Smooth muscle cell (in vitro differentiated cells): ENCODE data around the gene SCMH1. TPM values are rescaled to one million over a fixed set of nuclear protein-coding genes. Genes with fewer than 3 reads are reported as not detected.

ENCODE experiments used
- DNase-seq: peaks from one replicate; lab custom pipeline; 2025; ENCODE audit not compliant: unreplicated experiment; lab: John Stamatoyannopoulos, UW
- H2AFZ ChIP-seq: fragments of 200-600 bp; sonication (generic); 2 replicates; pipeline ENCODE4 v1.6.0; 2016; ENCODE audit warnings: antibody characterized with exemption, low read depth, mild to moderate bottlenecking
- H3F3A ChIP-seq: fragments of 200-600 bp; sonication (generic); 2 replicates; pipeline ENCODE4 v1.6.0; 2017; ENCODE audit warnings: antibody characterized with exemption, low read depth
- H3K27ac ChIP-seq: fragments of 200-600 bp; sonication (generic); 2 replicates; pipeline ENCODE4 v1.5.1; 2016; ENCODE audit warnings: low read depth, mild to moderate bottlenecking
- H3K27me3 ChIP-seq: fragments of 200-600 bp; sonication (generic); 2 replicates; pipeline ENCODE4 v1.6.1; 2016; ENCODE audit warnings: low read depth, mild to moderate bottlenecking
- H3K36me3 ChIP-seq: fragments of 200-600 bp; sonication (generic); 2 replicates; pipeline ENCODE4 v1.5.1; 2016; ENCODE audit warnings: low read depth
- H3K4me1 ChIP-seq: fragments of 200-600 bp; sonication (generic); 2 replicates; pipeline ENCODE4 v1.5.1; 2016; ENCODE audit warnings: low read depth
- H3K4me2 ChIP-seq: fragments of 200-600 bp; sonication (generic); 2 replicates; pipeline ENCODE4 v1.6.0; 2016; ENCODE audit warnings: mild to moderate bottlenecking
- H3K4me3 ChIP-seq: fragments of 200-600 bp; sonication (generic); 2 replicates; pipeline ENCODE4 v1.5.1; 2016; ENCODE audit warnings: mild to moderate bottlenecking
- H3K79me2 ChIP-seq: fragments of 200-600 bp; sonication (generic); 2 replicates; pipeline ENCODE4 v1.6.0; 2016; ENCODE audit warnings: low read depth, mild to moderate bottlenecking
- H3K9ac ChIP-seq: fragments of 200-600 bp; sonication (generic); 2 replicates; pipeline ENCODE4 v1.6.0; 2016; ENCODE audit warnings: low read depth
- H3K9me3 ChIP-seq: fragments of 200-600 bp; sonication (generic); replicated peaks from 2 replicates; pipeline ENCODE4 v1.5.1; 2016; ENCODE audit warnings: low read depth
- H4K20me1 ChIP-seq: fragments of 200-600 bp; sonication (generic); 2 replicates; pipeline ENCODE4 v1.6.0; 2016; ENCODE audit warnings: low read depth
- WGBS: methylation state at CpG from one replicate; pipeline ENCODE4 v1.1.7; 2016; ENCODE audit warnings: low lambda C conversion rate; 5-methylcytosine and 5-hydroxymethylcytosine counted together
- polyA plus RNA-seq: library from polyadenylated mRNA; unstranded; fragments of >200 nt; fragmentation: Nextera tagmentation; extraction: Ambion mirVana; gene quantifications from 2 replicates; pipeline ENCODE4 v1.2.1, GENCODE V29; 2016
- total RNA-seq: library from RNA; depleted of rRNA; stranded (reverse); fragments of >200 nt; gene quantifications from 2 replicates; pipeline ENCODE4 v1.2.3, GENCODE V29; 2014
- TF ChIP-seq, protein P1 (sequence below): fragments of 200-600 bp; sonication (generic); IDR thresholded peaks from 2 replicates; pipeline ENCODE4 v1.5.1; 2017; ENCODE audit warnings: borderline replicate concordance, mild to moderate bottlenecking, antibody characterized with exemption; ENCODE audit not compliant: insufficient read depth, poor library complexity, severe bottlenecking

SCMH1 gene
- total and polyA plus RNA-seq, 2 experiments from 2014 or later, result 24.0 to 46.4 TPM

DNA sequence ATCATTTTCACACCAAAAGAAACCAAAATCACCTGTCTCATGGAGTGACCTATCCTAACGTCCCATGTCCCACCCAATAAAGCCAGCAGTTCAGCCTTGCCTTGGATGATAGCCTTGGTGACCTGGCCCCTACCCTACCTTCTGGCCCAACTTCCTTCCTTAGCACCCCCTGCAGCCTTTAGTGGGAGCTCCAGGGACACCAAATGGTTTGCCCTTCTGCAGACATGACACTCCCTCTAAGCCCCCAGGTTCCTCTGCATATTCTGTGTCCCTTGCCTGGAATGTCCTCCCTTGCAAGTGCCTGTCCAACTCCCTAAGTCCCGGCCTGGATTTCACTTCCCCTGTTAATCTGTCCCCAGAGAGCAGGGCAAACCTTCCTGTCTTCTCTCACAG, 222.8 kb downstream of the SCMH1 start:
- H3K9ac ChIP-seq, result no peak overlapping the region
- H3K9me3 ChIP-seq, result no peaks in the 10 kb centered on the region
- no peaks in the 10 kb centered on the region for H3K36me3 ChIP-seq
- H3F3A ChIP-seq, result peaks cover 4% of the 10 kb centered on the region
- H3K4me3 ChIP-seq, result no peak overlapping the region
- no peaks in the 10 kb centered on the region for H4K20me1 ChIP-seq
- TF ChIP-seq, protein P1, sequence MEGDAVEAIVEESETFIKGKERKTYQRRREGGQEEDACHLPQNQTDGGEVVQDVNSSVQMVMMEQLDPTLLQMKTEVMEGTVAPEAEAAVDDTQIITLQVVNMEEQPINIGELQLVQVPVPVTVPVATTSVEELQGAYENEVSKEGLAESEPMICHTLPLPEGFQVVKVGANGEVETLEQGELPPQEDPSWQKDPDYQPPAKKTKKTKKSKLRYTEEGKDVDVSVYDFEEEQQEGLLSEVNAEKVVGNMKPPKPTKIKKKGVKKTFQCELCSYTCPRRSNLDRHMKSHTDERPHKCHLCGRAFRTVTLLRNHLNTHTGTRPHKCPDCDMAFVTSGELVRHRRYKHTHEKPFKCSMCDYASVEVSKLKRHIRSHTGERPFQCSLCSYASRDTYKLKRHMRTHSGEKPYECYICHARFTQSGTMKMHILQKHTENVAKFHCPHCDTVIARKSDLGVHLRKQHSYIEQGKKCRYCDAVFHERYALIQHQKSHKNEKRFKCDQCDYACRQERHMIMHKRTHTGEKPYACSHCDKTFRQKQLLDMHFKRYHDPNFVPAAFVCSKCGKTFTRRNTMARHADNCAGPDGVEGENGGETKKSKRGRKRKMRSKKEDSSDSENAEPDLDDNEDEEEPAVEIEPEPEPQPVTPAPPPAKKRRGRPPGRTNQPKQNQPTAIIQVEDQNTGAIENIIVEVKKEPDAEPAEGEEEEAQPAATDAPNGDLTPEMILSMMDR, result no peak
- 95% methylated on average over 2 of the region's 2 CpGs for WGBS
- H3K27ac ChIP-seq, result no peak overlapping the region
- H3K27me3 ChIP-seq, result no peaks in the 10 kb centered on the region
- H3K4me1 ChIP-seq, result no peaks in the 10 kb centered on the region
- H2AFZ ChIP-seq, result no peak overlapping the region
- H3K79me2 ChIP-seq, result no peaks in the 10 kb centered on the region
- DNase-seq, result no peak
- no peak overlapping the region for H3K4me2 ChIP-seq

DNA sequence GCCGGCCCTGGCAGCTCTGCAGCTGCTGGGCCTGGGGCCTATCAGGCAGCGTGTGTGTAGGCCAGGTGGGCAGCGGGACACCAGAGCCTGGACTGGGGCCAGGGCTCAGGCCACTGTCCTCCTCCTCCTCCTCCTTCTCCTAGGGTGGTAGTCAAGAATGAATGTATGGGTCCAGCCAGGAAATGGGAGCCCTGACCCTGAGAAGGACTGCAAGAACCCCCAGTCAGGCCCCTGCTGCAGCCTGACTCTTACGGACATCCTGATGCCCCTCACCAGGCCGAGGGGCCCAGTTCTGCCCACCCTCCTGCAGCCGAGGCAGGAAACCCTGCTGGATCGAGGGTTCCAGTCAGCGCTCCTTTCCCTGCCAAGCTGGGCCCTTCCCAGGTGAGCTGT, 224.1 kb downstream of the SCMH1 start:
- 98% methylated on average over 8 of the region's 8 CpGs for WGBS
- TF ChIP-seq, protein P1, result no peak

DNA sequence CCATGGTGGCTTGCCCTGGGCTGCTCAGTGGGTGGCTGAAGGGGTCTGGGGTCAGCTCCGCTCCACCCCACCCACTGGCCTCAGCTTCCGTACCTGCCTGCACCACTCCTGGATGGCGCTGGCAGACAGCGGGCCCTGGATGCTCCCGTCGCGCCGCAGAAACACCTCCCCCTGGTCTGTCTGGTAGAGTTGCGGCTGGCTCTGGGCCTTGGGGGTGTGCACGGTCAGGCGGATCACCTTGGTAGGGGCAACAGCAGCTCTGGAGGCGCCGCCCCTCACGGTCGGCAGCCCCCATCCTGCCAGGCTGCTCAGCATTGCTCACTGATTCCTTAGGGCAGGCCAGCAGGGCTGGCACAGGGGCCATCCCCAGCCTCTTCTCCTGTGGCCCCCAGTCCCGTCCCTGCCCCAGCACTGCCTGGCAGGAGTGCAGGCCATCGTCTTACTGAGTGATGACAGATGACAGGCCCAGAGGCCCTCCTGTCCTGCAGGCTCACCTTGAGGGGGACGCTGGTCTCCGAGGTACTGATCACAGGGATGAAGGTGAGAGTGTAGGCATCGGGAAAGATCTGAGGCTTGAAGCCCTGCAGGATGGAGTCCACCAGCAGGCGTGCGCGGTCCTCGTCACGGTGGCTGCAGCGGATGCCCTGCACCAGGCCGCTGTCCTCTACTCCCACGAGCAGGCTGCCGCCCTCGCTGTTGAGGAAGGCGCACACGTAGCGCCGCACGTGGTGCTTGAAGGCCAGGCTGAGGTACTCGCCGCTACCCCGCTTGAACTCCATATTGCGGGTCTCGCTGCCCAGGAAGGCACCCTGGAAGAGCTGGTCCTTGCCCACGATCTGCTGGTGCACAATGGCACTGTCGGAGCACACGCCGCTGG, 224.7 kb downstream of the SCMH1 start:
- no peak overlapping the region for H3K9ac ChIP-seq
- 97% methylated on average over 44 of the region's 44 CpGs for WGBS
- no peaks in the 10 kb centered on the region for H3K36me3 ChIP-seq
- H3K4me3 ChIP-seq, result no peak overlapping the region
- DNase-seq, result no peak
- no peaks in the 10 kb centered on the region for H4K20me1 ChIP-seq
- H3F3A ChIP-seq, result no peaks in the 10 kb centered on the region
- no peaks in the 10 kb centered on the region for H3K9me3 ChIP-seq
- no peak overlapping the region for H2AFZ ChIP-seq
- no peaks in the 10 kb centered on the region for H3K79me2 ChIP-seq
- H3K4me2 ChIP-seq, result no peak overlapping the region
- TF ChIP-seq, protein P1, result no peak
- no peaks in the 10 kb centered on the region for H3K27me3 ChIP-seq
- no peak overlapping the region for H3K27ac ChIP-seq
- H3K4me1 ChIP-seq, result no peaks in the 10 kb centered on the region

More for the DNA sequence above, 224.1 kb downstream of the SCMH1 start:
- Histone ChIP-seq H3K27me3 (no peaks in the 10 kb centered on the region), H2AFZ (no peak overlapping the region), H3K79me2 (no peaks in the 10 kb centered on the region), H3K4me2 (no peak overlapping the region), H3K9ac (no peak overlapping the region), H3K27ac (no peak overlapping the region), H3K36me3 (no peaks in the 10 kb centered on the region), H3F3A (peaks cover 4% of the 10 kb centered on the region), H3K4me3 (no peak overlapping the region), H3K4me1 (no peaks in the 10 kb centered on the region), H4K20me1 (no peaks in the 10 kb centered on the region), H3K9me3 (no peaks in the 10 kb centered on the region)
- DNase-seq, result no peak
